Right lung (tissue), 5 donors: Measurements from ENCODE around the gene ATP5ME. TPM values are rescaled to one million over a fixed set of nuclear protein-coding genes. Genes with fewer than 3 reads are reported as not detected.
"Not testable (repeated sequence)": the region's sequence is repeated elsewhere in the genome, so short reads cannot be mapped to it uniquely, and the experiment has no call there.

ENCODE experiments used
- DNase-seq, 2 donors: peaks; one replicate each; pipeline ENCODE4 v3.0.0-alpha.2; 2013
- polyA plus RNA-seq, 5 donors: library from polyadenylated mRNA; unstranded; fragments of 120-200 nt; gene quantifications; one replicate each; pipeline versions ENCODE4 v1.2.1 to v1.2.3, GENCODE V29; 2013; ENCODE audit warnings: inconsistent platforms in 1 of 5, low replicate concordance in 1 of 5; ENCODE audit not compliant: insufficient read length in 5 of 5, insufficient read depth in 1 of 5

ATP5ME gene
- polyA plus RNA-seq, 5 donors, result 174 to 273 (median 191) TPM

DNA sequence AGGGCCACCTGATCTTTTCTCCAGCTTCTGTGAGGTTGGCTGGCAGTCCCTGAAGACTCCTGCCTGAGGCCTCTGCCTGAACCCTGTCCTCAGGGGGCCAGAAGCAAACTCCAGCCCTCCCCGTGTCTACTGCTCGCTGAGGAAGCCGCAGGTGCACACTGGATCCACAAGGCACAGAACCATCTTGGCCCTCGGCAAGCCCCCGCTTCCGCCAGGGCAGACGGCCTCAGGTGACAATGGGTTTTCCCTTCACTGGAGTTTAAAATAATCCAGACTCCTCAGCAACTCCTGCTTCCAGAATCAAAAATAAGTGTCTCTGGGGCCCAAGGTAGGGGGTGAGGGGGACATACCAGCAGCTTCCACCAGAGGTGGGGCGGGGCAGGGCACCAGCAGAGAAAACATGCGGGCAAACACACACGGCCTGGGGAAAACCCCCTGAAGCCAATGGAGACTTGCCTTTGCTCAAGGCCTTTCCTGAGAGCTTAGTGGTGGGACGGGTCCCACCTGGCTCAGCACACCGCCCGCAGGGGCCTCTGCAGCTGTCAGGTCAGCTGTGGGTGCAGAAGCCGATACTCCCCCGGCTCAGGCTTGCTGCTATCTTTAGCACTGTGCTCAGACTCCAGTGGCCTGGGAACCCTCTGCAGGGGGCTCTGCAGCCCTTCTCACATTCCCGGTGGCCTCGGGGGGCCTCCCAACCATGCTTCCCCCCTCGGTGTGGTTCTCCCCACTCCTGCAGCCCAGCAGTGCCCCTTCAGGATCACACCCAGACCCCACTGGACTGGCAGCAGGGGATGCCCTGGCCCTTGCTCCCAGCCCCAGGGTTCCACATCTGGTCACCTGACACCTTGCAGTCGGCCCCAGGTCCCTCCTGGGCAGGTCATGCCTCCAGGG lies 2.1 kb upstream of the ATP5ME start:
- no peak for DNase-seq

DNA sequence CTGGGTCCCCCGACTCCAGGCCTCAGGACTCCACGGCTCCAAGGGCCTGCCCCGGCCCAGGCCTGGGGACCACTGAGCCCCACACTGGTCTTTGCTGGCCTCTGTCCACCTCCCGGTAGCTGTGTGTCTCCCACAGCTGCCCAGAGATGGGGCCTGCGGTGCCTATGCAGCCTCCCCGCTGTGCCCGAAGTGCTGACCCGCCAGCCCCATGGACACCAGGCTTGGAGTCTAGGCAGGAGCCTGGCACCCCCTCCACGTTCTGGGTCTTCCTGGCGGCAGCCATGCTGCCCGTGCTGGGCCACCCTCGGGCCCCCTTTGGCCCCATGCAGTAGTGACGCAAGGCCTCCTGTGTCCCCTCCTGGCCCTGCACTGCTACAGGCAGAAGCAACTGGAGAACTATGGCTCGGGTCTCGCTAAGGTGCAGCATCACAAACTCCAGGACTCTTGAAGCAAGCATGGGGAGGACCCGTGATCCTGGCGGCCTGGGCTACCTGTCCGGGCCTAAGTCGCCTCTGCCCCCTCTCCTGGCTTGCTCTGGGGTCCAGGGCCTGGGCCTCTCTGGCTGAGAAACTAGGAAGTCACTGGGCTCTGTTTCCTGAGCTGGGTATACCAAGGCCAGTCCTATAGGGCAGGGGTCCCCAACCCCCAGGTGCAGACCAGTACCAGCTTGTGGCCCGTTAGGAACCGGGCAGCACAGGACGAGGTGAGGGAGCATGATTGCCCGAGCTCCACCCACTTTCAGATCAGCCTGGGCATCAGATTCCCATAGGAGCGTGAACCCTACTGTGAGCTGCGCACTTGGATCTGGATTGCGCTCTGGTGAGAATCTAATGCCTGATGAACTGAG lies 1.2 kb upstream of the ATP5ME start:
- DNase-seq, result no peak

DNA sequence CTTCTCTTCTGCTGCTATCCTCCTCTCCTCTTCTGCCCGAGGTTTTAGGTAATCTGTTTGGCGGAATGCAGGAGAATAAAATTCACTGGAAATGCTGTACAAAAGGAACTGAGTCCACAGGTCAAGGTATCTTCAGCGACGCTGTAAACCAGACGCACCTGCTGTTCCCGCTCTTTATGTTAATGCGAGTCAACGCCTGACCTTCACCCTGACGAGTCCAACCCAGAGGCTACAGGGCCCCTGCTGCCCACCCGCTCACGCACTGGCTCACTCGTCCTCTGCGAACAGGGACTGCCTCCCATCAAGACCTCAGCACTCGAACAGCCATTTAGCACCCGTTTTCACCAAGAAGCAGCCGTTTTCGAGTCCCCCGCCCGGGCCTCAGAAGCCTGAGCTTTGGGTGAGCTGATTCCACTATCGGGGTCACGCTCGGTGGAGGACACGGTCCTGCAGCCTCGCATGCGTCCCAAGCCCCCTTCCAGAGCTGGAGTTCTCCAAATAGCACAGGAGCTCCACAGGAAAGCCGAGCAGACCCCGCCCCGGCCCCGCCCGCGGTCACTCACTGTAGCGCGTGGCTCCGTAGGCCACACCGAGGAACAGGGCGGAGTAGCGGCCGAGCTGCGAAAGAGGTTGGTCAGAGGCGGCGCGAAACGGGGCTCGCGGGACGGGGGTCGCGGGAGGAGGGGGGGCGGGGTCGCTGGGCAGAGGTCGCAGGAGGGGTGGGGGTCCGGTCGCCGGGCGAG lies 556 bp downstream of the ATP5ME start:
- DNase-seq, result no peak

DNA sequence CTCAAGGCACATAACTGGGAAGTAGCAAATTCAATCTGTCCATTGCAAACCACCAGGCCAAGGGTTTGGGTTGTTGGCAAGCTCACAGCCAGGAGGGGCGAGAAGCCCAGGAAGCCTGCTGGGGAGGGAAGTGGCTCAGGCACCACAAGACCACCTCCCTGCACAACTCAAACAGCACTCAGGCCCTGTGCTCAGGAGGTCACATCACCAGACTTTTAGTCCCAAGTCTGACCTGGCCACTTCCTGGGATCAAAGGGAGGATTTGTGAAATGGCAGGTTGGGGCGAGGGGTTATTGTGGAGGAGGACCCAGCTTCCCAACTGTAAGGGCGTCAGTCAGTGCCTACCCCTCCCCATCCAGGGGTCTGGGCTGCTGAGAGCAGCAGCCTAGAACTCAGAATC lies 2.3 kb downstream of the ATP5ME start:
- DNase-seq, result no peak

DNA sequence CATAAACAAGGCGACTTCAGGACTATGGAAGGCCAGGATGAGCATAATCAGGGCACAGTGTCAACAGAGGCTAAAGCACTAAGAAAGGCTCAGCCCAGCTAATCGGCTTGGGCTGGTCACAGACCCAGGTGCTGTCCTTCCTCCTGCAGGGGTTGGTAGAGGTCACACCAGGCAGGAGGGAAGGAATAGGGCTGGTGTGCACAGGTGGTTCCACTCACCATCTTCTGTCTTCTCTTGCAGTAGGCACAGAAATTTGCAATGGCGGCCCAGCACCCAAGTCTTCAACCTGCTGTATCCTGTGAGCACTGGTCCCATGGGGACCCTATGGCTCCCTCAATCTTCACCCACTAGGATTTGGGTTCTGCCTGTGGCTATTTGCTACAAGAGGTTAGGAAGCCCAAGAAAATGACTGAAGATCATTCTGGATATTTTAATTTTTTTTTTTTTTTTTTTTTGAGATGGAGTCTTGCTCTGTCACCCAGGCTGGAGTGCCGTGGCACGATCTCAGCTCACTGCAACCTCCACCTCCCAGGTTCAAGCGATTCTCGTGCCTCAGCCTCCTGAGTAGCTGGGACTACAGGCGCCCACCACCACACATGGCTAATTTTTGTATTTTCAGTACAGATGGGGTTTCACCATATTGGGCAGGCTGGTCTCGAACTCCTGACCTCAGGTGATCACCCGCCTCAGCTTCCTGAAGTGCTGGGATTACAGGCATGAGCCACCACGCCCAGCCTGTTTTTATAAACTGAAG lies 4.1 kb downstream of the ATP5ME start:
- DNase-seq, result not testable (repeated sequence)

DNA sequence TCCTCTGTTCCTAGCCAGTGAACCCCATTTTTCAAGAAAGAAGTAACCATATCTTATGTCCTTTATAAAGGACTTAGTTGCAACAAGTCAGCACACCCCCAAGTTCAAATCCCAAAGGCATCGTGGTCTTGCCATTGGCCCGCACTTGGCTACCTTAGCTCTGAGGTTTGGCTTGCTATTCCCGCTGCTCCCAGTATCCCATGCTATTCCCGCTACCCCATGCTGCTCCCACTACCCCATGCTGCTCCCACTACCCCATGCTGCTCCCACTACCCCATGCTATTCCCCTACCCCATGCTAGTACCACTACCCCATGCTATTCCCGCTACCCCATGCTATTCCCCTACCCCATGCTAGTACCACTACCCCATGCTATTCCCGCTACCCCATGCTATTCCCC lies 5.9 kb downstream of the ATP5ME start:
- DNase-seq, result not testable (repeated sequence)

DNA sequence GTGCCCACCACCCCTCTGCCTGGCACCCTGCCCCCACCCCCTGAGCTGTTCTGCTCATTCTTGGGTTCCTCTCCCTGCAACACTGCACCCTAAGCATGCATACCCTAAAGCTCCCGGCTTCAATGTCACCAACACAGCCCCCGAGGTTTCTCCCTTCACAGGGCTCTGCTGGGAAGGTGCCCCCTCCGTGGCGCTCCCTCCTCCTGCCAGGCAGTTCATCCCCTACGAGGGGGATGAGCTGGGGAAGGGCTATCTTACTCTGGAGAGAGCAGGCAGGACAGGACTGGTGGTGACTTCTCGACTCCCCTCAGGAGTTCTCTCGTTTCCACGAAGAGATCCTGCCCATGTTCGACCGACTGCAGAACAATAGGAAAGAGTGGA lies 6.5 kb downstream of the ATP5ME start:
- DNase-seq, result no peak

DNA sequence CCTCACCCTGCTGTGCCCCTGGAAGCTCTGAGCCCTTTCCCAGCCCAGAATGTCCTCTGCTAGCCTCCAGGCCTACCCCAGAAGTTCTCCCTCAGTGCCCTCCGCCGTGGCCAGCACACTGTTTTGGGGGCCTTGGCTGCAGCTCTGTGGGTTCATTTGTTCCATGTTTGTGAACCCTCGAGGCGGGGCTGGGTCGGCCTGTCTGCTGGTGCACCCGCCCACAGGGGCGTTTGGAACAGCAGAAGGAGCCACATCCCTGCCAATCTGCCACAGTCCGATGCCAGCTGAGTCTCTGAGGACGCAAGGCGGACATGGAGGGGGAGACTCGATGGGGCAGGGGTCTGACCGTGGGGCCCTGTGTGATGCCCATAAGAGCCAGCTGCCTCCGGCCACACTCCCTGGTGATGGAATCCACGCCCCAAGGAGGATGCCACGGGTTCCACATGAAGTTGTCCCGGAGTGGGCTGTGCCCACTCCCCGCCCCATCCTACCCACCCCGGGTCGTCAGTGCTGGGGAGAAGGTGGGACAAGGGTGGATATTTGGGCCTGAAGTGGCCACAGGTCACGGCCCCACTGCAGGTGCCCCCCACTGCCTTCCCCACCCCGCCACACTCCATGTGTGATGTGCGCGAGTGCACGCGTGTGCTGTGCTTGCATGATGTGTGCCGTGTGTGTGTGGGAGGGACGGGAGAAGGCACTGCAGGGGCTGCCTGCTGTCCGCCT lies 7.1 kb downstream of the ATP5ME start:
- DNase-seq, result no peak

DNA sequence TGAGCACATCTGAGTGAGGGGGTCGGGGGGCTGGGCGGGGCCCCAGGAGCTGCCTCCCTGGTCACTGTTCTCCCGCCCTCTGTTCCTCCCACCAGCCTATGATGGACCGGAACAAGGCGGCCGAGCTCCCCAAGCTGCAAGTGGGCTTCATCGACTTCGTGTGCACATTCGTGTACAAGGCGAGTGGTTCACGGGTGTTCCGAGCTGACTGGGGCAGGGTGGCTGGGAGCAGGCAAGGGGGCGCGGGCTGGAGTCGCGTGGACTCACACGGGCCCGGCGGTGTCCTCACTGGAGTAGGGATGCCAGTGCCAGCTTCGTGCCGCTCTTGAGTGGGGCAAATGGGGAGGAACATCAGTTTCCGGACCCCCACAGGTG lies 7.7 kb downstream of the ATP5ME start:
- no peak for DNase-seq

DNA sequence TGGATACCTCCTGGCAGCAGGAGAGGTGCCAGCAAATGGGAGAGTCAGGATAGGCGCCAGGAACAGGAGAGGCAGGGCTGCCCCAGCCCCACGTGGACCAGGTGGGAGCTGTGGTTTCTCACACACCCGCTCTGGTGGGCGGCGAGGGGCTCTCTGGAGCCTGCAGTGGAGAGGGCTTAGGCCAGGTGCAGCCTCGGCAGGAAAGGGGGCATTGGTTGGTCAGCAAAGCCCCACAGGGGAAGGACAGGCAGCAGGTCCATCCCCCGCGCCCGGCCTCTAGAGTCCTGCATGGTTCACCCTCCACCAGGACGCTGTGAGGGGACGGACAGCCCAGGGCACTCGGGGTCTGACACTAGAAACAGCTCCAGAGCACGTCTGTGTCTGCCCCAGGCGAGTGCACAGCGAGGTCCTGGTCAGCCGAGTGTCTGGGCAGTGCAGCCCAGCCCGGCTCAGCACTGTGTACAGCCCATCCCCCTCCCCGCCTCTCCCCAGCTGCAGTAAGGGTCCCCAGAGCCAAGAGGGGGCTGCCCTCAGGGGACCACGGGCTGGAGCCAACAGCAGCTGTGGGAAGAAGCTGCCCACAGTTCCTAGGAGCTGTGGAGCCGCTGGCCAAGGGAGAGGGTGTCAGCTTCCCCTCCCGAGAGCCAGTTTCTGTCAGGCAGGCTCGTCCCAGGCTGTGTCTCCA lies 8.2 kb downstream of the ATP5ME start:
- no peak for DNase-seq

DNA sequence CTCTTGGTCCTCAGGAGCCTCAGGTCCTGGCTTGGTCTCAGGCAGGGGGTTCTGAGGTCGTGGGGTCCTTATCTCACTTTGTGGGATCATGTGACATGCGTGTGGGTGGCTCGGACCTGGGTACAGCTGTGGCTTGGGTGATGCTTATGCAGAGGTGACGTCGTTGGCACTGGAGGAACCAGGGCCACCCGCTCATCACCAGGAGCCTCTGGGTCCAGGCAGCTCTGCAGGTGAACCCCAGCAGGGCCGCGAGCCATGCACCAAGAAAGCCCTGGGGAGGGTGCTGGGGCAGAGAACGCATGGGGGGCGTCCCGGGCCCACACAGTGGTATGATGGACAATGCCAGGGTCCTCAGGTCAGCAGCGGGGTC lies 8.7 kb downstream of the ATP5ME start:
- no peak for DNase-seq

DNA sequence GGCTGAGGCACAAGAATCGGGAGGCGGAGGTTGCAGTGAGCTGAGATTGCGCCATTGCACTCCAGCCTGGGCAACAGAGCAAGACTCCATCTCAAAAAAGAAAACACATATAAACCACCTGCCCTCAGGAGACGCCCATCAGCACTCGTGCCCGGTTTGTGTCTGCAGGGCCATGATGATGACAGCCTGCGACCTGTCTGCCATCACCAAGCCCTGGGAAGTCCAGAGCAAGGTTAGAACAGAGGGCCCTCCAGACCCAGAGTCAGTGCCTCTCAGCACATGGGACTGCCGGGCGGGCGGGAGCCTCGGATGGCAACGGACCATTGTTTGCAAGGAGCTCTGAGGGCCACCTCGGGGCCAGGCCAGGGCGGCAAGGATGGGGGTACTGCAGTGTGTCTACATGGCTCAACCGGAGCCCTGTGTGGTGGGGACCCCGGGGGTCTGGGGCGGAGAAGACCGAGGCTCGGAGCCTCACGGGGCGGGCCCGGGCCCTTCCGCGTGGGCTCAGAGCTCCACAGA lies 9.3 kb downstream of the ATP5ME start:
- DNase-seq, result no peak

DNA sequence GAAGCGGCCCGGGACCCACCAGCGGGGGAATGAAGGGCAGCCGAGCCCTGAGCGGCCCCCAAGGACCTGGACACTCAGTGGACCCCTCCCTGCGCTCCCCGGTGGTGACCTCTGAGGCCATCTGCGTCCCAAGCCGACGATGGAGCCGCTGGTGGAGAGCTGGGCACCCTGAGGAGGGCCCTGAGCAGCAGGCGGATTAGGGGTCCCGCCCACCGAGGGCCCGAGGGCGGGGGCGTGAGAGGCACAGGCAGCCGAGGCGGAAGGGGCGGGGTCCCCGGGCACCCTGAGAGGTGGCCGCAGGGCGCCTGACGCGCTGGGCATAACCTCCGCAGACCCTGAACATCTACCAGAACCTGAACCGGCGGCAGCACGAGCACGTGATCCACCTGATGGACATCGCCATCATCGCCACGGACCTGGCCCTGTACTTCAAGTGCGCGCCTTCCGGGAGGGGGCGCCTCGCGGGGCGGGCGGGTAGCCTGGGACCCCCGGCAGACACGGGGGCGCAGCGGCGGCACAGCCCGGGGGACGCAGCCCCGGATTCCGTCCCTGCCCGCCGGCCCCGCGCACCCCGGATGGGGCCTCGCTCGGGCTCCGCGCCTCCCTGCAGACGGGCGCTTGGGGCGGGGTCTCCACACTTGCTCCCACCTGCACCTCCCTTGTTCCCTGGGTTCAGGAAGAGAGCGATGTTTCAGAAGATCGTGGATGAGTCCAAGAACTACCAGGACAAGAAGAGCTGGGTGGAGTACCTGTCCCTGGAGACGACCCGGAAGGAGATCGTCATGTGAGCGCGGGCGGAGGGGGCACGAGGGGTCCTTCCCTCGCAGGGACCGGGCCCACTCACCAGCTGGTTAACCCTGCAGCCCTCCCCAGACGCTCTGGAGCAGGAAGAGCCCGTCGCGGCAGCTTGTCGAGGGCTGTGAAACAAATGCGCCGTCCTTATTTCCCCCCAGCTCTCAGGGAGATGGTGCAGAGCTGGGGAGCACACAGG lies 10.3 kb downstream of the ATP5ME start:
- peak in 1 of 2 donors; percentile 55 for DNase-seq

DNA sequence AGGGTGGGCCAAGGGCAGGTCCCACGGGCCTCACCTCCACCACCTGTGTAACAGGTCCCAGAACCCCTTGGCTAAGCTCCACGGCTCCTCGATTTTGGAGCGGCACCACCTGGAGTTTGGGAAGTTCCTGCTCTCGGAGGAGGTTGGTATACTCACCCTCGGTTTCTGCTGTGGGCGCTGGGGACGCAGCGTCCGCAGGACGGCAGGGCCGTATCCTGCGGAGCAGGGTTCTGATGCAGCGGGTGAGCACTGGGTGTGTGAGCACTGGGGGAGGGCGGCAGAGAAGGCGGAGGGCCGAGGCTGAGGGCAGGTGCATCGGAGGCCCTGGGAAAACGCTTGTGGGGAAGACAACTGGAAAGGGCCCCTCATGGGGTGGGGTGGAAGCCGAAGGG lies 11.0 kb downstream of the ATP5ME start:
- DNase-seq, result no peak

DNA sequence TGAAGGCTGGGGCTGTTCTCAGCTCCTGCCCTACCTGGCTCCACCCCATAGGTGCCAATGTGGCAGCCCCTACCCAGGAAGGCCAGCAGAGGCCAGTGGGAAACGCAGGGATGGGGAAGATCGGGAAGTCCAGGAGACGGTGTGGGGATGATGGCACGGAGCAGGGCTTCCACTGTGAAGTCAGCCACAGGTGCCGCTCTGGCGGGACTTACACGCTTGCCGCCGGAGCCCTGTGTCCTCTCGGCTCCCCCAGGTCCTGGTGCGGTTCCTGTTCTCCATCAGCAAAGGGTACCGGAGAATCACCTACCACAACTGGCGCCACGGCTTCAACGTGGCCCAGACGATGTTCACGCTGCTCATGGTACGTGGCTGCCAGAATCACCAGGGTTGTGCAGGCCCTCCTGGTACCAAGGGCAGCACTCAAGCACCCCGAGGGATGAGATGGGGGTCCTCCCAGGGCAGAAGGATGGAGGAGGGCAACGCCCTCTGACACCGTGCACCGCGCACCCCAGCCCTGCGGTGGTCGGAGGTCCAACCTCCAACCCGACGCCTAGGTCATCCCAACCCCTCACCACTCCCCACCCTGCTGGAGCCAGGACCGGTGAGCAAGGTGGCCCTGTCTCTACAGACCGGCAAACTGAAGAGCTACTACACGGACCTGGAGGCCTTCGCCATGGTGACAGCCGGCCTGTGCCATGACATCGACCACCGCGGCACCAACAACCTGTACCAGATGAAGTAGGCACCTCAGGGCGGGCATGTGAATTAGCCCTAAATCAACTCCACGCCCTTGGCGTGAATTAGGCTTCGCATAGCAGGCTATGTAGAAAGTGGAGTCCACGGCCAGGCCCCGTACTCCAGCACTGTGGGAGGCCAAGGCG lies 12.0 kb downstream of the ATP5ME start:
- no peak for DNase-seq

DNA sequence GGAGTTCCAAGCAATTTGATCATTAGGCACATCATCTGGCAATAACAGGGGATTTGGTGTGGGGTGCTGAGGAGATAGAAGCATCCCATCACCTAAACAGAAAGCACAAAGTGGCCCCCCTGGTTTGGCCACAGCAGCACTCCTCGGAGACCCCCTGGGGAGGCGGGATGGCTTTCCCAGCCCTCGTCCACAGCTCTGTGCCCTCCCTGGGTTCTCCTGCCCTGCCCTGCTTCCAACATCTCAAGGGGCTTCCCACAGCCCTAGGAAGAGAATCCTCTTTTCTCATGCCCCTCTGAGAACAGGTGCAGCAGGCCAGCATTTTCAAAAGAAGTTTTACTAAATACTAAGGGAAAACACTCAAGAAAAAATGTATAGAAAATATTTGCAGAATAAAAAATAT lies 12.8 kb downstream of the ATP5ME start:
- DNase-seq, result no peak

DNA sequence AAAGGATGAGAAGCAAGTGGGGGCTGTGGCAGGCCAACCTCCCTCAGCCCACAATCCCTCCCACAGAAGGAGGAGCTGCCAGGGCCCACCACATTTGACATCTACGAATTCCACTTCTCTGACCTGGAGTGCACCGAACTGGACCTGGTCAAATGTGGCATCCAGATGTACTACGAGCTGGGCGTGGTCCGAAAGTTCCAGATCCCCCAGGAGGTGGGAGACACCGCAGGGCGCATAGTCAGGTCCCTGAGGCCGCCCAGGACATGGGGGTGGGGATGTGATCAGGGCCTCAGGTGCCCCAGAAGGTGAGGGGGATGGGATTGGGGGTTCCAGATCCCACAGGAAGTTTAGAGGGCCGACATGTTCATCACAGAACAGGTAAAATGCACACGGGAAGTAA lies 13.7 kb downstream of the ATP5ME start:
- DNase-seq, result no peak

DNA sequence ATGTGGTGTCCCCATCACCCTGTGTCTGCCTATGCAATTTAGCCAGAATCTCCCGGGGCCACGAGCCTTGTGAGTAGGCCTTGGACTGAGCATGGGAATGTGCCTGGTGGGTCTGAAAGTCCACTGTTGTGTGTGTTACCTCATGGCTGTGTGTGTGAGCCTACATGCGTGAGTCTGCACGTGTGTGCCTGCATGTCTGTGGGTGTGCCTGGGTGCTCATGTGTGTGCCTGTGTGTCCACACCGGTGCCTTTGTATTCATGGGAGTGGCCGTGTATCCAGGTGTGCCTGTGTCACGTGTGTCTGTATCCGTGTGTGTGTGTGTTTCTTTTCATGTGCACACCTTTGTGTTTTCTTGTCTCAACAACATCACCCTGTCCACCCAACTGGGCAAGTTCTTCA lies 14.2 kb downstream of the ATP5ME start:
- DNase-seq, result no peak
